ENCODE measurements around the gene PRAF2.

GRCh38 chrX:49067285-49068120 lies 6.3 kb downstream of the PRAF2 start:
- TF ChIP-seq POLR2A (IDR thresholded peaks at IDR 0.05) (no peak), CTCF (IDR thresholded peaks at IDR 0.05) (no peak)
